H1 (cell line): ENCODE data around the gene RCC1. TPM values are rescaled to one million over a fixed set of nuclear protein-coding genes. Genes with fewer than 3 reads are reported as not detected.

ENCODE experiments used
- CTCF ChIA-PET: fragments of 300-600 bp; sonication (Branson Sonifier 250); formaldehyde crosslinking; loops from one replicate; lab custom pipeline; 2021; ENCODE audit not compliant: partially characterized antibody; lab: Charles Lee
- POLR2A ChIA-PET: fragments of 300-600 bp; sonication (Branson Sonifier 250); formaldehyde crosslinking; loops from one replicate; lab custom pipeline; 2021; ENCODE audit warnings: inconsistent platforms; ENCODE audit not compliant: partially characterized antibody; lab: Charles Lee
- DNase-seq, 2 experiments: peaks; one replicate each; pipeline versions ENCODE4 v3.0.0 to v3.0.0-alpha.2; 2010 to 2022; ENCODE audit warnings: low spot score in 2 of 2, low read depth in 1 of 2, mixed read lengths in 1 of 2
- FAIRE-seq: peaks from 2 replicates; lab custom pipeline; 2011; peaks lifted over from hg19 to GRCh38; lab: Jason Lieb, UNC
- H2AFZ ChIP-seq: 2 replicates; pipeline ENCODE4 v1.8.1; 2012; ENCODE audit warnings: low read length, inconsistent platforms
- H2AK5ac ChIP-seq: 2 replicates; pipeline ENCODE4 v1.6.1; 2013; ENCODE audit warnings: low read depth, low read length
- H2BK120ac ChIP-seq: replicated peaks from 2 replicates; pipeline ENCODE3; 2013; ENCODE audit warnings: low read depth, low read length, inconsistent platforms
- H2BK12ac ChIP-seq: 2 replicates; pipeline ENCODE4 v1.6.1; 2013; ENCODE audit warnings: low read depth, low read length
- H2BK15ac ChIP-seq: 2 replicates; pipeline ENCODE4 v1.6.1; 2013; ENCODE audit warnings: low read length
- H2BK20ac ChIP-seq: 2 replicates; pipeline ENCODE4 v1.6.1; 2013; ENCODE audit warnings: low read length
- H2BK5ac ChIP-seq: 2 replicates; pipeline ENCODE4 v1.6.1; 2013; ENCODE audit warnings: low read depth, low read length
- H3K14ac ChIP-seq: 2 replicates; pipeline ENCODE4 v1.6.1; 2013; ENCODE audit warnings: inconsistent platforms; ENCODE audit not compliant: insufficient read length
- H3K18ac ChIP-seq: 2 replicates; pipeline ENCODE4 v1.6.1; 2013; ENCODE audit warnings: low read length; ENCODE audit errors: extremely low read depth
- H3K23ac ChIP-seq: 2 replicates; pipeline ENCODE4 v1.6.1; 2013; ENCODE audit warnings: inconsistent platforms; ENCODE audit not compliant: insufficient read length
- H3K23me2 ChIP-seq: 2 replicates; pipeline ENCODE4 v1.6.1; 2013; ENCODE audit warnings: low read depth, low read length
- H3K27ac ChIP-seq: 2 replicates; pipeline ENCODE4 v1.6.1; 2011; ENCODE audit warnings: low read depth, low read length, inconsistent platforms
- H3K27me3 ChIP-seq, 4 experiments: replicated peaks in 1 of 4; 1 replicate in 1 of 4; 2 replicates in 3 of 4; pipeline versions ENCODE4 v1.6.1 to v1.8.1; 2011 to 2013; ENCODE audit warnings: low read length in 3 of 4, mild to moderate bottlenecking in 3 of 4, inconsistent platforms in 2 of 4, mixed read lengths in 2 of 4, moderate library complexity in 1 of 4; ENCODE audit not compliant: control insufficient read depth in 3 of 4, insufficient read depth in 3 of 4; ENCODE audit errors: extremely low read depth in 1 of 4
- H3K36me3 ChIP-seq, 4 experiments: 2 replicates each; pipeline versions ENCODE4 v1.6.1 to v1.8.1; 2011 to 2013; ENCODE audit warnings: mild to moderate bottlenecking in 4 of 4, low read length in 3 of 4, moderate library complexity in 2 of 4, control low read depth in 1 of 4, inconsistent platforms in 1 of 4; ENCODE audit not compliant: insufficient read depth in 4 of 4, control insufficient read depth in 2 of 4
- H3K4ac ChIP-seq: replicated peaks from 2 replicates; pipeline ENCODE3; 2013; ENCODE audit warnings: low read length, low read depth, mixed read lengths, inconsistent platforms; ENCODE audit not compliant: insufficient read length
- H3K4me1 ChIP-seq, 4 experiments: replicated peaks in 1 of 4; 1 replicate in 1 of 4; 2 replicates in 3 of 4; pipeline versions ENCODE4 v1.6.1 to v1.8.1; 2011 to 2013; ENCODE audit warnings: low read length in 3 of 4, inconsistent platforms in 2 of 4, mixed read lengths in 1 of 4; ENCODE audit not compliant: insufficient read depth in 4 of 4, control insufficient read depth in 3 of 4
- H3K4me2 ChIP-seq, 2 experiments: 2 replicates each; pipeline versions ENCODE4 v1.6.1 to v1.8.1; 2011 to 2013; ENCODE audit warnings: low read depth in 2 of 2, low read length in 2 of 2, control low read depth in 1 of 2, inconsistent platforms in 1 of 2, mild to moderate bottlenecking in 1 of 2; ENCODE audit not compliant: insufficient read depth in 1 of 2
- H3K4me3 ChIP-seq, 4 experiments: fragments of 200-600, 300-600 bp in 1 of 4; sonication (generic), shearing (Covaris generic), sonication (Bioruptor Twin) in 1 of 4; 2 replicates each; pipeline versions ENCODE4 v1.5.1 to v1.8.1; 2011 to 2016; ENCODE audit warnings: low read length in 4 of 4, low read depth in 3 of 4, control low read depth in 2 of 4, inconsistent platforms in 2 of 4, mild to moderate bottlenecking in 2 of 4, mixed read lengths in 1 of 4, moderate library complexity in 1 of 4; ENCODE audit not compliant: insufficient read depth in 2 of 4; ENCODE audit errors: extremely low read depth in 1 of 4
- H3K56ac ChIP-seq: replicated peaks from 2 replicates; pipeline ENCODE3; 2013; ENCODE audit warnings: low read depth, mild to moderate bottlenecking, mixed read lengths, low read length, inconsistent platforms; ENCODE audit not compliant: insufficient read length
- H3K79me1 ChIP-seq: 2 replicates; pipeline ENCODE4 v1.6.1; 2013; ENCODE audit warnings: low read depth, low read length, control low read depth
- H3K79me2 ChIP-seq, 2 experiments: 2 replicates each; pipeline versions ENCODE4 v1.6.1 to v1.8.1; 2012 to 2013; ENCODE audit warnings: low read length in 2 of 2, mild to moderate bottlenecking in 2 of 2, inconsistent platforms in 1 of 2; ENCODE audit not compliant: insufficient read depth in 2 of 2, control insufficient read depth in 1 of 2
- H3K9ac ChIP-seq, 4 experiments: replicated peaks in 1 of 4; 1 replicate in 1 of 4; 2 replicates in 3 of 4; pipeline versions ENCODE4 v1.6.1 to v1.8.1; 2011 to 2013; ENCODE audit warnings: low read depth in 3 of 4, low read length in 3 of 4, control low read depth in 2 of 4, mild to moderate bottlenecking in 2 of 4, moderate library complexity in 2 of 4, inconsistent platforms in 1 of 4; ENCODE audit errors: extremely low read depth in 1 of 4
- H3K9me3 ChIP-seq, 2 experiments: 2 replicates each; pipeline versions ENCODE4 v1.6.1 to v1.8.1; 2012 to 2013; ENCODE audit warnings: mild to moderate bottlenecking in 2 of 2, moderate library complexity in 2 of 2, control low read depth in 1 of 2, inconsistent platforms in 1 of 2, low read depth in 1 of 2, low read length in 1 of 2, mixed read lengths in 1 of 2; ENCODE audit not compliant: insufficient read depth in 2 of 2
- H4K20me1 ChIP-seq, 2 experiments: replicated peaks in 1 of 2; 2 replicates each; pipeline versions ENCODE3 to v1.8.1; 2011 to 2013; ENCODE audit warnings: inconsistent platforms in 2 of 2, low read length in 2 of 2, mild to moderate bottlenecking in 1 of 2; ENCODE audit not compliant: insufficient read depth in 2 of 2, control insufficient read depth in 1 of 2
- H4K5ac ChIP-seq: 2 replicates; pipeline ENCODE4 v1.6.1; 2013; ENCODE audit warnings: low read length, low read depth, mixed read lengths, inconsistent platforms; ENCODE audit not compliant: insufficient read length
- H4K8ac ChIP-seq: 2 replicates; pipeline ENCODE4 v1.8.0; 2013; ENCODE audit warnings: mild to moderate bottlenecking, moderate library complexity, low read length, inconsistent platforms; ENCODE audit not compliant: insufficient read depth; ENCODE audit errors: extremely low read depth
- H4K91ac ChIP-seq: replicated peaks from 2 replicates; pipeline ENCODE3; 2013; ENCODE audit warnings: low read length, mixed read lengths, inconsistent platforms; ENCODE audit not compliant: insufficient read length
- ATF3 ChIP-seq: IDR thresholded peaks from 2 replicates; pipeline ENCODE4 v1.6.1; 2011; ENCODE audit warnings: low read depth, mild to moderate bottlenecking, low read length; ENCODE audit not compliant: insufficient read depth
- CBX8 ChIP-seq: fragments of 300-800, 300-1000 bp; sonication (generic); IDR thresholded peaks from 2 replicates; pipeline ENCODE4 v1.7.1; 2016; ENCODE audit warnings: low read depth, low read length, borderline replicate concordance
- CHD2 ChIP-seq: IDR thresholded peaks from 2 replicates; pipeline ENCODE4 v1.6.1; 2012; ENCODE audit warnings: low read length, improper control_type of control experiment
- CREB1 ChIP-seq: IDR thresholded peaks from 2 replicates; pipeline ENCODE4 v1.6.1; 2012; ENCODE audit warnings: inconsistent platforms
- E2F6 ChIP-seq: IDR thresholded peaks from 2 replicates; pipeline ENCODE4 v1.6.1; 2012; ENCODE audit warnings: inconsistent platforms
- EZH2 ChIP-seq: fragments of 200-600 bp; sonication (generic); IDR thresholded peaks from 2 replicates; pipeline ENCODE4 v1.7.1; 2012; ENCODE audit warnings: low read depth, mild to moderate bottlenecking, moderate library complexity, low read length, inconsistent platforms; ENCODE audit not compliant: severe bottlenecking
- HDAC2 ChIP-seq, 2 experiments: fragments of 300-600 bp in 1 of 2; sonication (generic) in 1 of 2; IDR thresholded peaks; 2 replicates each; pipeline ENCODE4 v1.6.1; 2011 to 2012; ENCODE audit warnings: low read depth in 2 of 2, low read length in 2 of 2, mild to moderate bottlenecking in 2 of 2, moderate library complexity in 2 of 2, borderline replicate concordance in 1 of 2, inconsistent platforms in 1 of 2
- POLR2A ChIP-seq, 2 experiments: IDR thresholded peaks; 1 replicate in 1 of 2; 2 replicates in 1 of 2; pipeline ENCODE4 v1.6.1; 2011; ENCODE audit warnings: low read depth in 2 of 2, low read length in 2 of 2, mild to moderate bottlenecking in 2 of 2; ENCODE audit errors: control extremely low read depth in 1 of 2
- POLR2AphosphoS5 ChIP-seq: IDR thresholded peaks from 2 replicates; pipeline ENCODE4 v1.6.1; 2011; ENCODE audit warnings: low read depth, low read length
- SIN3A ChIP-seq, 2 experiments: IDR thresholded peaks in 1 of 2; conservative IDR thresholded peaks in 1 of 2; 2 replicates each; pipeline ENCODE4 v1.6.1; 2011 to 2012; ENCODE audit warnings: low read length in 2 of 2, improper control_type of control experiment in 1 of 2, low read depth in 1 of 2, mild to moderate bottlenecking in 1 of 2
- TAF7 ChIP-seq: optimal IDR thresholded peaks from 2 replicates; pipeline ENCODE3; 2011; ENCODE audit warnings: low read depth, mild to moderate bottlenecking, inconsistent platforms, low read length, moderate library complexity, borderline replicate concordance
- WGBS, 2 experiments: shearing (Covaris generic) in 1 of 2; methylation state at CpG; one replicate each; pipeline versions ENCODE4 v1.1.6 to v1.1.7; 2013 to 2015; ENCODE audit warnings: low lambda C conversion rate in 2 of 2, mixed read lengths in 2 of 2, inconsistent platforms in 1 of 2, low coverage in 1 of 2, missing lambda C conversion rate in 1 of 2; ENCODE audit not compliant: insufficient replicate concordance in 2 of 2, insufficient coverage in 1 of 2, insufficient read length in 1 of 2; ENCODE audit errors: extremely low coverage in 1 of 2, missing lambda C conversion rate in 1 of 2; 5-methylcytosine and 5-hydroxymethylcytosine counted together
- polyA plus RNA-seq, 7 experiments: library from polyadenylated mRNA; depleted of rRNA in 3 of 7; stranded (reverse) in 5 of 7; unstranded in 2 of 7; fragments of >200 nt in 5 of 7; fragments of 200-250 nt in 2 of 7; gene quantifications; 1 replicate in 5 of 7; 2 replicates in 1 of 7; 4 replicates in 1 of 7; pipeline versions ENCODE4 v1.2.1 to v1.2.3, GENCODE V29; 2011 to 2013; ENCODE audit warnings: missing spikeins in 2 of 7, mixed read lengths in 2 of 7
- total RNA-seq: library from RNA; stranded (reverse); fragmentation: NEBNext Ultra II Directional; extraction: Animal tissue kit (Norgen Biotek cat#: 25700); gene quantifications from 2 replicates; pipeline ENCODE4 v1.2.1, GENCODE V29; 2021

Gene RCC1
- total and polyA plus RNA-seq, 2 of the 8 experiments (the other 6 are each of a cell fraction or from before 2014, with no cell fraction given): 48.5 to 98.4 TPM

- peaks cover 10% of the 10 kb centered on the region for H3K23me2 ChIP-seq
- H2BK20ac ChIP-seq: no peak overlapping the region
- FAIRE-seq (no peak), DNase-seq (no peak)
- H4K20me1 ChIP-seq: peaks cover 7 to 8% of the 10 kb centered on the region in 2 experiments
- H2BK5ac ChIP-seq: no peak overlapping the region
- H3K9ac ChIP-seq: peak overlapping the region in 2 of 4 experiments; percentile 30 to 97; a peak in 1 of 7 replicates
- H3K23ac ChIP-seq: no peak overlapping the region
- no peak overlapping the region for H4K5ac ChIP-seq
- H4K91ac ChIP-seq: no peak overlapping the region
- no peak overlapping the region for H3K14ac ChIP-seq
- H3K27ac ChIP-seq: peak overlapping the region; percentile 95
- no peaks in the 10 kb centered on the region for H3K9me3 ChIP-seq
- no peak overlapping the region for H3K4me3 ChIP-seq
- no peak overlapping the region for H2BK120ac ChIP-seq
- H2BK12ac ChIP-seq: no peak overlapping the region
- H3K4ac ChIP-seq: no peak overlapping the region
- no peak overlapping the region for H2AFZ ChIP-seq
- no peak overlapping the region for H3K18ac ChIP-seq
- ChIA-PET CTCF (interaction anchor here (1.2 to 1.8 kb wide), 3 partner anchors 92 to 367 kb away, joined by 3 to 4 read pairs (median 4); no protein-coding TSS in a partner anchor), POLR2A (interaction anchor here (0.6 to 31.3 kb wide), 45 partner anchors 10 to 1126 kb away, joined by 3 to 660 read pairs (median 5); partner anchors contain the start of genes ATP5IF1, EYA3, PHACTR4 and RAB42)
- H3K36me3 ChIP-seq: peaks cover 41 to 73% (median 45%) of the 10 kb centered on the region in 4 experiments
- H4K8ac ChIP-seq: no peak overlapping the region
- H3K79me1 ChIP-seq: no peaks in the 10 kb centered on the region
- no peaks in the 10 kb centered on the region for H3K27me3 ChIP-seq
- 85% methylated on average over 2 of the region's 2 CpGs; no CpG with 5 or more reads in 1 of the 2 experiments for WGBS, 2 experiments
- H3K4me1 ChIP-seq: peaks cover 5 to 17% (median 9%) of the 10 kb centered on the region in 4 experiments; a peak in 5 of 7 replicates
- H3K79me2 ChIP-seq: peaks cover 0 to 22% of the 10 kb centered on the region in 2 experiments; a peak in 2 of 4 replicates
- H2AK5ac ChIP-seq: no peak overlapping the region
- no peak overlapping the region for H3K4me2 ChIP-seq
- H2BK15ac ChIP-seq: no peak overlapping the region
- H3K56ac ChIP-seq: no peak overlapping the region
- TF ChIP-seq E2F6: no peak
- peak; percentile 95; the same call in 1 of the 2 replicates for TF ChIP-seq POLR2AphosphoS5
- TF ChIP-seq SIN3A (conservative IDR thresholded peaks at IDR 0.05 in 1 of 2, IDR thresholded peaks at IDR 0.05 in 1 of 2; ENCODE audit: low read depth in 1 of 2, low read length in 2 of 2): peak in 1 of 2 experiments; percentile 92; a peak in 1 of 4 replicates
- peak; percentile 68 to 96 for TF ChIP-seq POLR2A (IDR thresholded peaks at IDR 0.05; ENCODE audit: control extremely low read depth in 1 of 2, low read depth in 2 of 2, low read length in 2 of 2)
- peak; percentile 50 for TF ChIP-seq TAF7
- TF ChIP-seq HDAC2 (IDR thresholded peaks at IDR 0.05; ENCODE audit: borderline replicate concordance in 1 of 2, low read depth in 2 of 2, low read length in 2 of 2): no peak
- peak; percentile 72 for TF ChIP-seq CHD2
- 0 out of 2 replicates have a peak, but pooled peaks have one; percentile 8 for TF ChIP-seq CREB1
- no peak for TF ChIP-seq CBX8
- no peak for TF ChIP-seq EZH2
- no peak for TF ChIP-seq ATF3
Measured at GRCh38 chr1:28510970-28511440, 5.2 kb downstream of the RCC1 start.
